HepG2 (cell line): ENCODE results near the gene AGAP1. TPM values are rescaled to one million over a fixed set of nuclear protein-coding genes. Genes with fewer than 3 reads are reported as not detected.

ENCODE experiments used
- ASH2L ChIP-seq: fragments of 300-600, 200-600 bp; sonication (generic); IDR thresholded peaks from 2 replicates; pipeline ENCODE4 v1.7.0; 2017; ENCODE audit warnings: low read depth, mild to moderate bottlenecking, moderate library complexity, mixed read lengths, low read length; ENCODE audit not compliant: insufficient read length
- FOXJ3 ChIP-seq: sonication (generic); formaldehyde crosslinking; IDR thresholded peaks from 2 replicates; pipeline ENCODE4 v1.4.0; 2020; ENCODE audit warnings: missing genetic modification reagents, mild to moderate bottlenecking, borderline replicate concordance
- GFI1 ChIP-seq: sonication (generic); formaldehyde crosslinking; IDR thresholded peaks from 2 replicates; pipeline ENCODE4 v1.5.0; 2020; ENCODE audit warnings: missing genetic modification reagents, mild to moderate bottlenecking, borderline replicate concordance
- GTF2F1 ChIP-seq: fragments of 150-350 bp; IDR thresholded peaks from 2 replicates; pipeline ENCODE4 v1.6.1; 2014; ENCODE audit warnings: low read length
- HNRNPL ChIP-seq: fragments of 200-400 bp; formaldehyde crosslinking; IDR thresholded peaks from 2 replicates; pipeline ENCODE4 v1.6.1; 2017; ENCODE audit warnings: mild to moderate bottlenecking, low read depth, low read length
- KMT2B ChIP-seq: IDR thresholded peaks from 2 replicates; pipeline ENCODE4 v1.6.1; 2016; ENCODE audit warnings: missing genetic modification reagents, missing compliant biosample characterization
- MIXL1 ChIP-seq: IDR thresholded peaks from 2 replicates; pipeline ENCODE4 v1.6.1; 2016
- MYC ChIP-seq: sonication (generic); formaldehyde crosslinking; IDR thresholded peaks from 2 replicates; pipeline ENCODE4 v1.9.0; 2021; ENCODE audit warnings: missing genetic modification reagents, borderline replicate concordance
- NFKBIZ ChIP-seq: IDR thresholded peaks from 2 replicates; pipeline ENCODE4 v1.6.1; 2018; ENCODE audit warnings: missing genetic modification reagents, missing compliant biosample characterization
- NR2F6 ChIP-seq, 2 experiments: IDR thresholded peaks; 2 replicates each; pipeline ENCODE4 v1.6.1; 2016; ENCODE audit warnings: antibody characterized with exemption in 1 of 2, mild to moderate bottlenecking in 1 of 2
- SIX4 ChIP-seq: sonication (generic); formaldehyde crosslinking; IDR thresholded peaks from 2 replicates; pipeline ENCODE4 v1.4.0; 2020; ENCODE audit warnings: missing genetic modification reagents
- ZBTB7A ChIP-seq: sonication (generic); formaldehyde crosslinking; IDR thresholded peaks from 2 replicates; pipeline ENCODE4 v1.8.0; 2022; ENCODE audit warnings: mild to moderate bottlenecking, missing genetic modification reagents
- polyA plus RNA-seq, 8 experiments: library from polyadenylated mRNA; depleted of rRNA in 3 of 8; stranded (reverse) in 7 of 8; unstranded in 1 of 8; fragments of >200 nt; fragmentation: Illumina TruSeq in 4 of 8; extraction: Trizol in 4 of 8; gene quantifications; 2 replicates each; pipeline versions ENCODE4 v1.2.1 to v1.2.3, GENCODE V29; 2011 to 2016; ENCODE audit warnings: low read depth in 4 of 8, missing spikeins in 1 of 8, mixed read lengths in 1 of 8; ENCODE audit not compliant: insufficient read depth in 1 of 8
- total RNA-seq, 5 experiments: library from RNA; depleted of rRNA; stranded (reverse); fragments of >200 nt; fragmentation: Illumina TruSeq; extraction: Trizol; gene quantifications; 2 replicates each; pipeline ENCODE4 v1.2.3, GENCODE V29; 2016; ENCODE audit warnings: low read depth in 1 of 5
- TF ChIP-seq, protein P1 (sequence below): sonication (generic); formaldehyde crosslinking; IDR thresholded peaks from 2 replicates; pipeline ENCODE4 v1.5.0; 2020; ENCODE audit warnings: missing genetic modification reagents
- TF ChIP-seq, protein P2 (sequence below): IDR thresholded peaks from 2 replicates; pipeline ENCODE4 v1.6.1; 2018; ENCODE audit warnings: missing genetic modification reagents, mild to moderate bottlenecking, missing compliant biosample characterization
- TF ChIP-seq, protein P3 (sequence below), 2 experiments: IDR thresholded peaks; 2 replicates each; pipeline ENCODE4 v1.6.1; 2011 to 2012; ENCODE audit warnings: low read length in 2 of 2, borderline replicate concordance in 1 of 2, low read depth in 1 of 2, mild to moderate bottlenecking in 1 of 2, moderate library complexity in 1 of 2
- TF ChIP-seq, protein P4 (sequence below): sonication (generic); formaldehyde crosslinking; IDR thresholded peaks from 2 replicates; pipeline ENCODE4 v1.8.1; 2022; ENCODE audit warnings: low read depth, mild to moderate bottlenecking, missing genetic modification reagents
- TF ChIP-seq, protein P5 (sequence below): IDR thresholded peaks from 2 replicates; pipeline ENCODE4 v1.6.1; 2016; ENCODE audit warnings: missing genetic modification reagents, missing compliant biosample characterization
- TF ChIP-seq, protein P6 (sequence below): sonication (generic); formaldehyde crosslinking; IDR thresholded peaks from 2 replicates; pipeline ENCODE4 v1.4.0; 2020; ENCODE audit warnings: missing genetic modification reagents

Gene AGAP1
- total and polyA plus RNA-seq, 2 of the 13 experiments (the other 11 are each of a cell fraction or from before 2014, with no cell fraction given): 21.2 to 32.7 TPM

DNA sequence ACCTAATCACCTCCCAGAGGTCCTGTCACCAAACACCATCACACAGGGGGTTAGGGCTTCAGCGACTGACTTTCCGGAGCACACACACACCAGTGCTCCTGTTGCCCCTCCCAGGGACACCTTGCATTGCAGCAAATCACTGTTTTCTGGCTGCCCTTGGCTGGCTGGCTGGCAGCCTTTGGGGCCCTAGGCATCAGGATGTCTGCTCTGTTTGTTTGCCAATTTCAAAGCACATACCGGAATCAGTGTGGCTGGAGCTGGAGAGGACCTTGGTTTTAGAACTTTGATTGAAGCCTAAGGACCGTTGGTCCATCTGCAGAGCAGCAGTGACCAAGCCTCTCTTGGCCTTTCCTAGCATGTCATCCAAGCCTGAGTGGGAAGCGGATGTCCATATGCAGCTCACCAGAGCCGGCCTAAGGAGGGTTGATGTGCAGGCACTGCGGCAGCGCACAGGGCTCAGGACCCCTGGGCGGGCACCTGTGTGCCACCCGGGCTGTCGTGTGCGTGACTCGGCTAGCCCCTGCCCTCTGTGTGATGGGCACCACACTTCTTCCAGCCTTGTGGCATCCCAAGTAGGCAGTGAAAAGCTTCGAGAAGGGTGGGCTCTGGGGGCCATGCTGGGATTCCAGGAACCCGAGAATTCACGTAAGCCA is 612.2 kb downstream of the AGAP1 start (continued):
- TF ChIP-seq, protein P1, sequence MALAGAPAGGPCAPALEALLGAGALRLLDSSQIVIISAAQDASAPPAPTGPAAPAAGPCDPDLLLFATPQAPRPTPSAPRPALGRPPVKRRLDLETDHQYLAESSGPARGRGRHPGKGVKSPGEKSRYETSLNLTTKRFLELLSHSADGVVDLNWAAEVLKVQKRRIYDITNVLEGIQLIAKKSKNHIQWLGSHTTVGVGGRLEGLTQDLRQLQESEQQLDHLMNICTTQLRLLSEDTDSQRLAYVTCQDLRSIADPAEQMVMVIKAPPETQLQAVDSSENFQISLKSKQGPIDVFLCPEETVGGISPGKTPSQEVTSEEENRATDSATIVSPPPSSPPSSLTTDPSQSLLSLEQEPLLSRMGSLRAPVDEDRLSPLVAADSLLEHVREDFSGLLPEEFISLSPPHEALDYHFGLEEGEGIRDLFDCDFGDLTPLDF (CRISPR knock-in tag): no peak
- TF ChIP-seq, protein P2, sequence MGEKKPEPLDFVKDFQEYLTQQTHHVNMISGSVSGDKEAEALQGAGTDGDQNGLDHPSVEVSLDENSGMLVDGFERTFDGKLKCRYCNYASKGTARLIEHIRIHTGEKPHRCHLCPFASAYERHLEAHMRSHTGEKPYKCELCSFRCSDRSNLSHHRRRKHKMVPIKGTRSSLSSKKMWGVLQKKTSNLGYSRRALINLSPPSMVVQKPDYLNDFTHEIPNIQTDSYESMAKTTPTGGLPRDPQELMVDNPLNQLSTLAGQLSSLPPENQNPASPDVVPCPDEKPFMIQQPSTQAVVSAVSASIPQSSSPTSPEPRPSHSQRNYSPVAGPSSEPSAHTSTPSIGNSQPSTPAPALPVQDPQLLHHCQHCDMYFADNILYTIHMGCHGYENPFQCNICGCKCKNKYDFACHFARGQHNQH: peak; percentile 62; the same call in 1 of the 2 replicates
- no peak for TF ChIP-seq GTF2F1
- TF ChIP-seq, protein P3, sequence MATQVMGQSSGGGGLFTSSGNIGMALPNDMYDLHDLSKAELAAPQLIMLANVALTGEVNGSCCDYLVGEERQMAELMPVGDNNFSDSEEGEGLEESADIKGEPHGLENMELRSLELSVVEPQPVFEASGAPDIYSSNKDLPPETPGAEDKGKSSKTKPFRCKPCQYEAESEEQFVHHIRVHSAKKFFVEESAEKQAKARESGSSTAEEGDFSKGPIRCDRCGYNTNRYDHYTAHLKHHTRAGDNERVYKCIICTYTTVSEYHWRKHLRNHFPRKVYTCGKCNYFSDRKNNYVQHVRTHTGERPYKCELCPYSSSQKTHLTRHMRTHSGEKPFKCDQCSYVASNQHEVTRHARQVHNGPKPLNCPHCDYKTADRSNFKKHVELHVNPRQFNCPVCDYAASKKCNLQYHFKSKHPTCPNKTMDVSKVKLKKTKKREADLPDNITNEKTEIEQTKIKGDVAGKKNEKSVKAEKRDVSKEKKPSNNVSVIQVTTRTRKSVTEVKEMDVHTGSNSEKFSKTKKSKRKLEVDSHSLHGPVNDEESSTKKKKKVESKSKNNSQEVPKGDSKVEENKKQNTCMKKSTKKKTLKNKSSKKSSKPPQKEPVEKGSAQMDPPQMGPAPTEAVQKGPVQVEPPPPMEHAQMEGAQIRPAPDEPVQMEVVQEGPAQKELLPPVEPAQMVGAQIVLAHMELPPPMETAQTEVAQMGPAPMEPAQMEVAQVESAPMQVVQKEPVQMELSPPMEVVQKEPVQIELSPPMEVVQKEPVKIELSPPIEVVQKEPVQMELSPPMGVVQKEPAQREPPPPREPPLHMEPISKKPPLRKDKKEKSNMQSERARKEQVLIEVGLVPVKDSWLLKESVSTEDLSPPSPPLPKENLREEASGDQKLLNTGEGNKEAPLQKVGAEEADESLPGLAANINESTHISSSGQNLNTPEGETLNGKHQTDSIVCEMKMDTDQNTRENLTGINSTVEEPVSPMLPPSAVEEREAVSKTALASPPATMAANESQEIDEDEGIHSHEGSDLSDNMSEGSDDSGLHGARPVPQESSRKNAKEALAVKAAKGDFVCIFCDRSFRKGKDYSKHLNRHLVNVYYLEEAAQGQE (IDR thresholded peaks at IDR 0.05; ENCODE audit: borderline replicate concordance in 1 of 2, low read depth in 1 of 2, low read length in 2 of 2): no peak
- peak; percentile 42; the same call in 1 of the 2 replicates for TF ChIP-seq NFKBIZ (CRISPR knock-in tag)
- TF ChIP-seq NR2F6 (IDR thresholded peaks at IDR 0.05): 0 out of 2 replicates have a peak, but pooled peaks have one; percentile 26
- TF ChIP-seq NR2F6 (CRISPR knock-in tag; IDR thresholded peaks at IDR 0.05): peak; percentile 67; the same call in 1 of the 2 replicates
- no peak for TF ChIP-seq MIXL1 (CRISPR knock-in tag)
- no peak for TF ChIP-seq MYC
- TF ChIP-seq FOXJ3 (CRISPR knock-in tag): no peak
- TF ChIP-seq, protein P4, sequence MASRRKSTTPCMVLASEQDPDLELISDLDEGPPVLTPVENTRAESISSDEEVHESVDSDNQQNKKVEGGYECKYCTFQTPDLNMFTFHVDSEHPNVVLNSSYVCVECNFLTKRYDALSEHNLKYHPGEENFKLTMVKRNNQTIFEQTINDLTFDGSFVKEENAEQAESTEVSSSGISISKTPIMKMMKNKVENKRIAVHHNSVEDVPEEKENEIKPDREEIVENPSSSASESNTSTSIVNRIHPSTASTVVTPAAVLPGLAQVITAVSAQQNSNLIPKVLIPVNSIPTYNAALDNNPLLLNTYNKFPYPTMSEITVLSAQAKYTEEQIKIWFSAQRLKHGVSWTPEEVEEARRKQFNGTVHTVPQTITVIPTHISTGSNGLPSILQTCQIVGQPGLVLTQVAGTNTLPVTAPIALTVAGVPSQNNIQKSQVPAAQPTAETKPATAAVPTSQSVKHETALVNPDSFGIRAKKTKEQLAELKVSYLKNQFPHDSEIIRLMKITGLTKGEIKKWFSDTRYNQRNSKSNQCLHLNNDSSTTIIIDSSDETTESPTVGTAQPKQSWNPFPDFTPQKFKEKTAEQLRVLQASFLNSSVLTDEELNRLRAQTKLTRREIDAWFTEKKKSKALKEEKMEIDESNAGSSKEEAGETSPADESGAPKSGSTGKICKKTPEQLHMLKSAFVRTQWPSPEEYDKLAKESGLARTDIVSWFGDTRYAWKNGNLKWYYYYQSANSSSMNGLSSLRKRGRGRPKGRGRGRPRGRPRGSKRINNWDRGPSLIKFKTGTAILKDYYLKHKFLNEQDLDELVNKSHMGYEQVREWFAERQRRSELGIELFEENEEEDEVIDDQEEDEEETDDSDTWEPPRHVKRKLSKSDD (CRISPR knock-in tag): no peak
- TF ChIP-seq ASH2L: no peak
- TF ChIP-seq HNRNPL: no peak
- peak; percentile 98 for TF ChIP-seq GFI1
- no peak for TF ChIP-seq ZBTB7A (CRISPR knock-in tag)
- TF ChIP-seq SIX4 (CRISPR knock-in tag): no peak
- TF ChIP-seq, protein P5, sequence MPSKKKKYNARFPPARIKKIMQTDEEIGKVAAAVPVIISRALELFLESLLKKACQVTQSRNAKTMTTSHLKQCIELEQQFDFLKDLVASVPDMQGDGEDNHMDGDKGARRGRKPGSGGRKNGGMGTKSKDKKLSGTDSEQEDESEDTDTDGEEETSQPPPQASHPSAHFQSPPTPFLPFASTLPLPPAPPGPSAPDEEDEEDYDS (CRISPR knock-in tag): no peak
- no peak for TF ChIP-seq KMT2B (CRISPR knock-in tag)
- TF ChIP-seq, protein P6, sequence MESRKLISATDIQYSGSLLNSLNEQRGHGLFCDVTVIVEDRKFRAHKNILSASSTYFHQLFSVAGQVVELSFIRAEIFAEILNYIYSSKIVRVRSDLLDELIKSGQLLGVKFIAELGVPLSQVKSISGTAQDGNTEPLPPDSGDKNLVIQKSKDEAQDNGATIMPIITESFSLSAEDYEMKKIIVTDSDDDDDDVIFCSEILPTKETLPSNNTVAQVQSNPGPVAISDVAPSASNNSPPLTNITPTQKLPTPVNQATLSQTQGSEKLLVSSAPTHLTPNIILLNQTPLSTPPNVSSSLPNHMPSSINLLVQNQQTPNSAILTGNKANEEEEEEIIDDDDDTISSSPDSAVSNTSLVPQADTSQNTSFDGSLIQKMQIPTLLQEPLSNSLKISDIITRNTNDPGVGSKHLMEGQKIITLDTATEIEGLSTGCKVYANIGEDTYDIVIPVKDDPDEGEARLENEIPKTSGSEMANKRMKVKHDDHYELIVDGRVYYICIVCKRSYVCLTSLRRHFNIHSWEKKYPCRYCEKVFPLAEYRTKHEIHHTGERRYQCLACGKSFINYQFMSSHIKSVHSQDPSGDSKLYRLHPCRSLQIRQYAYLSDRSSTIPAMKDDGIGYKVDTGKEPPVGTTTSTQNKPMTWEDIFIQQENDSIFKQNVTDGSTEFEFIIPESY (CRISPR knock-in tag): no peak
